DOHH2 (cell line): ENCODE data around the gene MYCBPAP.

Experiments
- CTCF ChIP-seq: fragments of 200-600 bp; sonication (generic); IDR thresholded peaks from one replicate; pipeline ENCODE4 v1.5.1; 2014; ENCODE audit warnings: antibody characterized with exemption, mild to moderate bottlenecking, low read depth, low read length; ENCODE audit not compliant: poor library complexity, severe bottlenecking
- EZH2phosphoT487 ChIP-seq: fragments of 200-600 bp; sonication (generic); IDR thresholded peaks from 2 replicates; pipeline ENCODE4 v1.6.1; 2017; ENCODE audit warnings: borderline replicate concordance, mild to moderate bottlenecking, antibody characterized with exemption, low read length, moderate library complexity, mixed read lengths

GRCh38 chr17:50522766-50523165 lies 14.5 kb downstream of the MYCBPAP start:
- TF ChIP-seq CTCF: no peak
- no peak for TF ChIP-seq EZH2phosphoT487
